GM12878 (cell line): ENCODE measurements around the gene FKRP. TPM values are rescaled to one million over a fixed set of nuclear protein-coding genes. Genes with fewer than 3 reads are reported as not detected.
A peak's percentile ranks its signal among the peaks of the same experiment; 100 is the strongest.

Experiments used
- ATAC-seq: fragments of 200-7000 bp; cut with Tn5 transposase; 3 replicates; pipeline ENCODE4 v1.9.1; 2020; ENCODE audit warnings: mild to moderate bottlenecking, moderate library complexity
- BruUV-seq: library from RNA; stranded (reverse); fragments of 400-500 nt; replicated peaks from 2 replicates; lab custom pipeline; 2021; lab: Mats Ljungman, UMichigan
- CTCF ChIA-PET: fragments of 300-600 bp; sonication (Branson Sonifier 250); formaldehyde crosslinking; extraction: SDS; loops from one replicate; lab custom pipeline; 2021; ENCODE audit warnings: inconsistent platforms; lab: Yijun Ruan, JAX
- POLR2A ChIA-PET: fragments of 350-600 bp; formaldehyde crosslinking; extraction: SDS; loops from one replicate; lab custom pipeline; 2021; ENCODE audit warnings: inconsistent platforms; lab: Charles Lee
- RAD21 ChIA-PET: fragments of 300-600 bp; sonication (Branson Sonifier 250); formaldehyde crosslinking; loops from one replicate; lab custom pipeline; 2023; ENCODE audit warnings: antibody characterized with exemption; ENCODE audit not compliant: unreplicated experiment; lab: Charles Lee
- SMC1A ChIA-PET: fragments of 300-600 bp; sonication (Branson Sonifier 250); formaldehyde crosslinking; loops from one replicate; lab custom pipeline; 2023; ENCODE audit not compliant: unreplicated experiment, uncharacterized antibody; lab: Charles Lee
- DNase-seq: peaks from one replicate; pipeline ENCODE4 v3.0.0-alpha.2; 2011; ENCODE audit warnings: low read depth, low spot score
- FAIRE-seq: peaks from 3 replicates; lab custom pipeline; 2011; peaks lifted over from hg19 to GRCh38; lab: Jason Lieb, UNC
- H2AFZ ChIP-seq: 2 replicates; pipeline ENCODE4 v1.6.0; 2011; ENCODE audit warnings: low read depth, low read length, control low read depth; ENCODE audit not compliant: control insufficient read depth
- H3K27ac ChIP-seq: 2 replicates; pipeline ENCODE4 v1.5.1; 2011; ENCODE audit warnings: control low read depth; ENCODE audit not compliant: control insufficient read depth, insufficient read depth
- H3K27me3 ChIP-seq, 2 experiments: replicated peaks in 1 of 2; 2 replicates each; pipeline versions ENCODE4 v1.6.0 to v1.6.1; 2011; ENCODE audit warnings: low read length in 1 of 2; ENCODE audit not compliant: control insufficient read depth in 2 of 2, insufficient read depth in 2 of 2
- H3K36me3 ChIP-seq, 2 experiments: 2 replicates each; pipeline ENCODE4 v1.5.1; 2011; ENCODE audit warnings: low read length in 1 of 2; ENCODE audit not compliant: control insufficient read depth in 2 of 2, insufficient read depth in 2 of 2
- H3K4me1 ChIP-seq: 2 replicates; pipeline ENCODE4 v1.6.1; 2011; ENCODE audit warnings: mild to moderate bottlenecking, low read length, moderate library complexity, mixed read lengths; ENCODE audit not compliant: control insufficient read depth, insufficient read depth
- H3K4me2 ChIP-seq: 2 replicates; pipeline ENCODE4 v1.6.0; 2011; ENCODE audit warnings: control low read depth; ENCODE audit not compliant: control insufficient read depth, insufficient read depth
- H3K4me3 ChIP-seq: fragments of 200-600 bp; sonication (generic); 2 replicates; pipeline ENCODE4 v1.5.1; 2016
- H3K79me2 ChIP-seq: 2 replicates; pipeline ENCODE4 v1.6.0; 2011; ENCODE audit warnings: low read length; ENCODE audit not compliant: control insufficient read depth, insufficient read depth
- H3K9ac ChIP-seq: 2 replicates; pipeline ENCODE4 v1.8.0; 2011; ENCODE audit warnings: low read length, control low read depth, mixed read lengths; ENCODE audit not compliant: control insufficient read depth, insufficient read depth
- H3K9me3 ChIP-seq: replicated peaks from 3 replicates; pipeline ENCODE4 v1.5.1; 2011; ENCODE audit warnings: mild to moderate bottlenecking, low read length; ENCODE audit not compliant: control insufficient read depth, insufficient read depth
- H4K20me1 ChIP-seq: 2 replicates; pipeline ENCODE4 v1.6.0; 2011; ENCODE audit not compliant: control insufficient read depth, insufficient read depth
- ATF7 ChIP-seq: fragments of 450-650 bp; IDR thresholded peaks from 2 replicates; pipeline ENCODE4 v1.6.1; 2016; ENCODE audit warnings: low read depth, mild to moderate bottlenecking
- HDAC6 ChIP-seq: fragments of 200-600 bp; sonication (generic); IDR thresholded peaks from one replicate; pipeline ENCODE4 v1.8.0; 2017; ENCODE audit warnings: antibody characterized with exemption; ENCODE audit not compliant: unreplicated experiment
- HDGF ChIP-seq: fragments of 450-650 bp; IDR thresholded peaks from 2 replicates; pipeline ENCODE4 v1.6.1; 2016; ENCODE audit warnings: antibody characterized with exemption
- IRF3 ChIP-seq: fragments of 450-650 bp; IDR thresholded peaks from 2 replicates; pipeline ENCODE4 v1.6.1; 2014; ENCODE audit warnings: mild to moderate bottlenecking
- JUND ChIP-seq: IDR thresholded peaks from 2 replicates; pipeline ENCODE4 v1.6.1; 2012; ENCODE audit warnings: low read depth, mild to moderate bottlenecking, low read length, improper control_type of control experiment, moderate library complexity
- KAT2A ChIP-seq: conservative IDR thresholded peaks from 2 replicates; pipeline ENCODE4 v1.6.1; 2011; ENCODE audit warnings: low read depth, low read length; ENCODE audit not compliant: control insufficient read depth
- MTA3 ChIP-seq: IDR thresholded peaks from 2 replicates; pipeline ENCODE4 v1.6.1; 2012; ENCODE audit warnings: low read length, inconsistent platforms, borderline replicate concordance
- NFXL1 ChIP-seq: fragments of 450-650 bp; IDR thresholded peaks from 2 replicates; pipeline ENCODE4 v1.6.1; 2017; ENCODE audit warnings: antibody characterized with exemption, mild to moderate bottlenecking, borderline replicate concordance
- NFYA ChIP-seq: IDR thresholded peaks from 2 replicates; pipeline ENCODE4 v1.6.1; 2011; ENCODE audit warnings: low read depth, mild to moderate bottlenecking, low read length, improper control_type of control experiment, borderline replicate concordance
- PAX5 ChIP-seq: IDR thresholded peaks from 2 replicates; pipeline ENCODE4 v1.6.1; 2011; ENCODE audit warnings: low read depth, low read length, borderline replicate concordance
- RAD21 ChIP-seq: IDR thresholded peaks from 2 replicates; pipeline ENCODE4 v1.6.1; 2011; ENCODE audit warnings: mild to moderate bottlenecking, low read depth, low read length, moderate library complexity; ENCODE audit not compliant: insufficient read depth
- RCOR1 ChIP-seq: conservative IDR thresholded peaks from 2 replicates; pipeline ENCODE4 v1.6.1; 2012; ENCODE audit warnings: low read depth, low read length, improper control_type of control experiment
- SMARCA5 ChIP-seq: fragments of 450-650 bp; IDR thresholded peaks from 2 replicates; pipeline ENCODE4 v1.6.1; 2017; ENCODE audit warnings: mild to moderate bottlenecking
- SMC3 ChIP-seq: IDR thresholded peaks from 2 replicates; pipeline ENCODE4 v1.6.1; 2011; ENCODE audit warnings: low read length, improper control_type of control experiment, borderline replicate concordance
- SPI1 ChIP-seq: IDR thresholded peaks from 2 replicates; pipeline ENCODE4 v1.6.1; 2011; ENCODE audit warnings: low read depth, mild to moderate bottlenecking, low read length, moderate library complexity, borderline replicate concordance; ENCODE audit not compliant: insufficient read depth
- YBX1 ChIP-seq: fragments of 450-650 bp; IDR thresholded peaks from 2 replicates; pipeline ENCODE4 v1.6.1; 2016; ENCODE audit warnings: antibody characterized with exemption
- YY1 ChIP-seq: IDR thresholded peaks from 2 replicates; pipeline ENCODE4 v1.6.1; 2011; ENCODE audit warnings: low read depth, mild to moderate bottlenecking, low read length
- ZNF207 ChIP-seq: fragments of 450-650 bp; IDR thresholded peaks from 2 replicates; pipeline ENCODE4 v1.6.1; 2014; ENCODE audit warnings: antibody characterized with exemption, mild to moderate bottlenecking, borderline replicate concordance
- ZNF274 ChIP-seq: IDR thresholded peaks from one replicate; pipeline ENCODE4 v1.8.0; 2011; ENCODE audit not compliant: insufficient read length, insufficient read depth
- WGBS: methylation state at CpG from one replicate; pipeline ENCODE4 v1.1.6; 2016; ENCODE audit warnings: low lambda C conversion rate; ENCODE audit not compliant: insufficient replicate concordance, insufficient coverage; ENCODE audit errors: missing lambda C conversion rate; 5-methylcytosine and 5-hydroxymethylcytosine counted together
- in situ Hi-C: fragments of 300-500 bp; cut with MboI; formaldehyde crosslinking; loops from 9 replicates; pipeline ENCODE4 v1.14.3; 2018; ENCODE audit warnings: mixed read lengths
- intact Hi-C: fragments of 100-400 bp; cut with micrococcal nuclease; formaldehyde crosslinking; loops from one replicate; pipeline ENCODE4 v1.14.2; 2022; ENCODE audit not compliant: unreplicated experiment
- polyA plus RNA-seq, 11 experiments: library from polyadenylated mRNA; depleted of rRNA in 4 of 11; unstranded in 6 of 11; stranded (reverse) in 5 of 11; fragments of >200 nt; fragmentation: Nextera tagmentation in 4 of 11; fragmentation: Illumina TruSeq in 1 of 11; extraction: Ambion mirVana in 4 of 11; extraction: Trizol in 1 of 11; gene quantifications; 1 replicate in 1 of 11; 2 replicates in 10 of 11; pipeline versions ENCODE4 v1.2.1 to v1.2.3, GENCODE V29; 2011 to 2016; ENCODE audit warnings: inconsistent platforms in 2 of 11, missing spikeins in 2 of 11, low read depth in 1 of 11
- total RNA-seq, 4 experiments: library from RNA; depleted of rRNA in 3 of 4; stranded (reverse); fragments of >200 nt in 3 of 4; fragmentation: Illumina TruSeq in 1 of 4; extraction: Trizol in 1 of 4; gene quantifications; 2 replicates each; pipeline versions ENCODE4 v1.2.1 to v1.2.3, GENCODE V29; 2013 to 2021
- TF ChIP-seq, protein P1 (sequence below): IDR thresholded peaks from 2 replicates; pipeline ENCODE4 v1.6.1; 2011; ENCODE audit warnings: low read depth, low read length, improper control_type of control experiment, borderline replicate concordance
- TF ChIP-seq, protein P2 (sequence below), 3 experiments: IDR thresholded peaks in 2 of 3; conservative IDR thresholded peaks in 1 of 3; 2 replicates each; pipeline ENCODE4 v1.5.1; 2011; ENCODE audit warnings: low read depth in 3 of 3, low read length in 3 of 3, mild to moderate bottlenecking in 3 of 3, control low read depth in 2 of 3, moderate library complexity in 2 of 3, inconsistent platforms in 1 of 3, mixed read lengths in 1 of 3; ENCODE audit not compliant: control insufficient read depth in 2 of 3, insufficient read depth in 1 of 3; ENCODE audit errors: extremely low read depth in 1 of 3

Gene FKRP
- total and polyA plus RNA-seq, 10 of the 15 experiments (the other 5 are each of a cell fraction or from before 2014, with no cell fraction given): 1.3 to 14.1 (median 7.8) TPM

DNA sequence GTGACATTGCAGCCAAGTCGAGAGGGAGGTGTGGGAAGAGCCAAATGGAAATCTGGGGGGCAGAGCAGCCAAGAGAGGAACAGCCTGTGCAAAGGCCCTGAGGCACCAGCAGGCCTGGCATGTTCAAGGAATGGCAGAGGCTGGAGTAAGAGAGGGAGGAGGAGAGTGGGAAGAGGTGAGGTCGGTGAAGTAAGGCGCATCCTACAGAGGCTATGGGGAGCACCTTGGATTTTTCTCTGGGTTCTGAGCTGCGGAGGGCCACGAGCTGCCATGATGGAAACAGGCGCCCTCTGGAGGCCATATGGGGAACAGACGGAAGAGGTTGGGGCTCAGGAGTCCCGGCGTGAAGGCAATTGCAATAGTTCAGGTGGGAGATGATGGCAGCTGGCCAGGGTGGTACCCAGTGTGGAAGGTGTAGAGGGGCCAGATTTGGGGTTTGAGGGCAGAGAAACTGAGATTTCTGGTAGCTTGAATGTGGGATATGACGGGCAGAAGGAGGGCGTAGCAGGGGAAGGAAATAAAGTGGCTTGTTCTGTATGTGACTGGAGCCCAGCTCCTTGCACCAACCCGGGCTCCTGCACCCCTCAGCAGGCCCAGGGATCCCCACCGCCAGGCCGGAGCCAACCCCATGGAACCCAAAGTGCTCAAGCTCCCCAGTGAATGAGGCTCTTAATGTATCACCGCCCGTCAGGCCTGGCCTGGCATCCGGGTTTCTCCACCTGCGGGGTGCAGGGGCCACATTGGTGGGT lies 20.9 kb downstream of the FKRP start:
- CTCF ChIA-PET: interaction anchor here (0.6 to 4.7 kb wide), 32 partner anchors 8 to 237 kb away, joined by 3 to 43 read pairs (median 4); partner anchors contain the start of genes AP2S1 and SLC1A5
- H2AFZ ChIP-seq: peak overlapping the region; percentile 37
- SMC1A ChIA-PET: interaction anchor here (0.9 to 1.9 kb wide), 7 partner anchors 9 to 74 kb away, joined by 3 to 10 read pairs (median 5); no protein-coding TSS in a partner anchor
- no peak overlapping the region for H3K9ac ChIP-seq
- 33% methylated on average over 18 of the region's 18 CpGs for WGBS
- RAD21 ChIA-PET: interaction anchor here (0.6 to 3.2 kb wide), 8 partner anchors 8 to 99 kb away, joined by 3 to 19 read pairs (median 4); no protein-coding TSS in a partner anchor
- intact Hi-C loops: no loop called here
- H4K20me1 ChIP-seq: no peaks in the 10 kb centered on the region
- H3K79me2 ChIP-seq: no peaks in the 10 kb centered on the region
- H3K27me3 ChIP-seq: no peaks in the 10 kb centered on the region
- no peaks in the 10 kb centered on the region for H3K36me3 ChIP-seq
- no TSS peak for BruUV-seq
- in situ Hi-C loops: no loop called here
- no peak overlapping the region for H3K4me2 ChIP-seq
- POLR2A ChIA-PET: interaction anchor here (0.8 to 1.8 kb wide), 3 partner anchors 13 to 79 kb away, joined by 3 to 8 read pairs (median 3); no protein-coding TSS in a partner anchor
- no peak overlapping the region for H3K27ac ChIP-seq
- H3K4me3 ChIP-seq: no peak overlapping the region
- no peaks in the 10 kb centered on the region for H3K9me3 ChIP-seq
- H3K4me1 ChIP-seq: no peaks in the 10 kb centered on the region
- peak; percentile 99 for ATAC-seq
- FAIRE-seq: peak; percentile 82
- DNase-seq: no peak
- TF ChIP-seq ZNF207 (no peak), PAX5 (no peak), NFXL1 (no peak), YY1 (peak; percentile 94), HDGF (0 out of 2 replicates have a peak, but pooled peaks have one; percentile 41), MTA3 (no peak), ATF7 (no peak), JUND (no peak), RAD21 (peak; percentile 38; the same call in 1 of the 2 replicates), ZNF274 (no peak), NFYA (no peak), SMARCA5 (0 out of 2 replicates have a peak, but pooled peaks have one; percentile 46), SPI1 (0 out of 2 replicates have a peak, but pooled peaks have one; percentile 1), SMC3 (peak; percentile 53), RCOR1 (no peak), YBX1 (no peak), HDAC6 (no peak), IRF3 (no peak), KAT2A (no peak)
- TF ChIP-seq, protein P1, sequence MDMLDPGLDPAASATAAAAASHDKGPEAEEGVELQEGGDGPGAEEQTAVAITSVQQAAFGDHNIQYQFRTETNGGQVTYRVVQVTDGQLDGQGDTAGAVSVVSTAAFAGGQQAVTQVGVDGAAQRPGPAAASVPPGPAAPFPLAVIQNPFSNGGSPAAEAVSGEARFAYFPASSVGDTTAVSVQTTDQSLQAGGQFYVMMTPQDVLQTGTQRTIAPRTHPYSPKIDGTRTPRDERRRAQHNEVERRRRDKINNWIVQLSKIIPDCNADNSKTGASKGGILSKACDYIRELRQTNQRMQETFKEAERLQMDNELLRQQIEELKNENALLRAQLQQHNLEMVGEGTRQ: no peak
- TF ChIP-seq, protein P2, sequence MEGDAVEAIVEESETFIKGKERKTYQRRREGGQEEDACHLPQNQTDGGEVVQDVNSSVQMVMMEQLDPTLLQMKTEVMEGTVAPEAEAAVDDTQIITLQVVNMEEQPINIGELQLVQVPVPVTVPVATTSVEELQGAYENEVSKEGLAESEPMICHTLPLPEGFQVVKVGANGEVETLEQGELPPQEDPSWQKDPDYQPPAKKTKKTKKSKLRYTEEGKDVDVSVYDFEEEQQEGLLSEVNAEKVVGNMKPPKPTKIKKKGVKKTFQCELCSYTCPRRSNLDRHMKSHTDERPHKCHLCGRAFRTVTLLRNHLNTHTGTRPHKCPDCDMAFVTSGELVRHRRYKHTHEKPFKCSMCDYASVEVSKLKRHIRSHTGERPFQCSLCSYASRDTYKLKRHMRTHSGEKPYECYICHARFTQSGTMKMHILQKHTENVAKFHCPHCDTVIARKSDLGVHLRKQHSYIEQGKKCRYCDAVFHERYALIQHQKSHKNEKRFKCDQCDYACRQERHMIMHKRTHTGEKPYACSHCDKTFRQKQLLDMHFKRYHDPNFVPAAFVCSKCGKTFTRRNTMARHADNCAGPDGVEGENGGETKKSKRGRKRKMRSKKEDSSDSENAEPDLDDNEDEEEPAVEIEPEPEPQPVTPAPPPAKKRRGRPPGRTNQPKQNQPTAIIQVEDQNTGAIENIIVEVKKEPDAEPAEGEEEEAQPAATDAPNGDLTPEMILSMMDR (IDR thresholded peaks at IDR 0.05 in 2 of 3, conservative IDR thresholded peaks at IDR 0.05 in 1 of 3; ENCODE audit: control insufficient read depth in 2 of 3, extremely low read depth in 1 of 3, insufficient read depth in 1 of 3, low read depth in 3 of 3, low read length in 3 of 3): peak; percentile 70 to 89 (median 86)
